A673 (cell line): ENCODE results near the gene DIS3L2. TPM values are rescaled to one million over a fixed set of nuclear protein-coding genes. Genes with fewer than 3 reads are reported as not detected.

ENCODE experiments used
- BruUV-seq: library from RNA; stranded (reverse); fragments of 400-500 nt; replicated peaks from 2 replicates; lab custom pipeline; 2021; lab: Mats Ljungman, UMichigan
- CTCF ChIA-PET: fragments of 300-600 bp; sonication (Branson Sonifier 250); formaldehyde crosslinking; loops from one replicate; lab custom pipeline; 2022; ENCODE audit warnings: antibody characterized with exemption; lab: Charles Lee
- POLR2A ChIA-PET: fragments of 300-600 bp; sonication (Branson Sonifier 250); formaldehyde crosslinking; loops from one replicate; lab custom pipeline; 2022; ENCODE audit warnings: antibody characterized with exemption; ENCODE audit not compliant: low non-redundant PET; lab: Charles Lee
- DNase-seq: peaks from one replicate; pipeline ENCODE4 v3.0.0-alpha.2; 2015; ENCODE audit warnings: low spot score
- H3K27ac ChIP-seq: fragments of 200-600 bp; sonication (generic); 2 replicates; pipeline ENCODE4 v1.5.1; 2016; ENCODE audit warnings: mixed run types, low read depth, mild to moderate bottlenecking, mixed read lengths, antibody characterized with exemption, low read length; ENCODE audit not compliant: poor library complexity, severe bottlenecking
- H3K27me3 ChIP-seq: fragments of 200-600 bp; sonication (generic); replicated peaks from 2 replicates; pipeline ENCODE4 v1.6.1; 2017; ENCODE audit warnings: mixed run types, low read depth, mild to moderate bottlenecking, mixed read lengths, antibody characterized with exemption, low read length; ENCODE audit not compliant: insufficient read depth, poor library complexity
- H3K36me3 ChIP-seq: fragments of 200-600 bp; sonication (generic); 2 replicates; pipeline ENCODE4 v1.6.1; 2016; ENCODE audit warnings: mixed run types, mild to moderate bottlenecking, mixed read lengths, antibody characterized with exemption, low read length; ENCODE audit not compliant: insufficient read depth, poor library complexity, severe bottlenecking
- H3K4me1 ChIP-seq: fragments of 200-600 bp; sonication (generic); 2 replicates; pipeline ENCODE4 v1.6.1; 2017; ENCODE audit warnings: mixed run types, mild to moderate bottlenecking, mixed read lengths, antibody characterized with exemption, low read length; ENCODE audit not compliant: insufficient read depth, poor library complexity, severe bottlenecking
- H3K4me3 ChIP-seq: fragments of 200-600 bp; sonication (generic); 2 replicates; pipeline ENCODE4 v1.5.1; 2016; ENCODE audit warnings: low read depth, mixed run types, mild to moderate bottlenecking, mixed read lengths, low read length; ENCODE audit not compliant: poor library complexity, severe bottlenecking
- H3K9me3 ChIP-seq: fragments of 200-600 bp; sonication (generic); 2 replicates; pipeline ENCODE4 v1.6.1; 2016; ENCODE audit warnings: mixed run types, low read depth, mild to moderate bottlenecking, mixed read lengths, antibody characterized with exemption, low read length; ENCODE audit not compliant: poor library complexity, severe bottlenecking
- CTCF ChIP-seq: fragments of 300-800, 200-600 bp; sonication (generic); conservative IDR thresholded peaks from 2 replicates; pipeline ENCODE4 v1.5.1; 2017; ENCODE audit warnings: low read depth, mild to moderate bottlenecking, antibody characterized with exemption, low read length, moderate library complexity, mixed read lengths
- EZH2 ChIP-seq: fragments of 200-600 bp; sonication (generic); IDR thresholded peaks from 2 replicates; pipeline ENCODE4 v1.6.1; 2017; ENCODE audit warnings: borderline replicate concordance, low read depth, mild to moderate bottlenecking, mixed read lengths, antibody characterized with exemption, low read length; ENCODE audit not compliant: poor library complexity, severe bottlenecking
- intact Hi-C: fragments of 100-400 bp; cut with micrococcal nuclease; formaldehyde crosslinking; loops from one replicate; pipeline ENCODE4 v1.10.0; 2022; ENCODE audit not compliant: unreplicated experiment
- total RNA-seq: library from RNA; stranded (reverse); gene quantifications from 2 replicates; pipeline ENCODE4 v1.2.3, GENCODE V29; 2021

The DIS3L2 gene
- total RNA-seq, 1 experiment from 2014 or later: 38.7 TPM

- Histone ChIP-seq H3K9me3 (peaks cover 16% of the 10 kb centered on the region), H3K36me3 (no peaks in the 10 kb centered on the region), H3K27me3 (no peaks in the 10 kb centered on the region), H3K4me3 (no peak overlapping the region), H3K27ac (no peak overlapping the region), H3K4me1 (peaks cover 13% of the 10 kb centered on the region)
- no TSS peak for BruUV-seq
- intact Hi-C loops: no loop called here
- peak; percentile 64 for DNase-seq
- TF ChIP-seq CTCF (0 out of 2 replicates have a peak, but pooled peaks have one; percentile 16), EZH2 (no peak)
- CTCF ChIA-PET: no interaction called here
- POLR2A ChIA-PET: no interaction called here
Measured at GRCh38 chr2:232315049-232315922, 353.8 kb downstream of the DIS3L2 start.

- no peaks in the 10 kb centered on the region for H3K27me3 ChIP-seq
- H3K9me3 ChIP-seq: peaks cover 16% of the 10 kb centered on the region
- H3K4me1 ChIP-seq: peaks cover 13% of the 10 kb centered on the region
- H3K4me3 ChIP-seq: no peak overlapping the region
- intact Hi-C loops: no loop called here
- BruUV-seq: no TSS peak
- no peak overlapping the region for H3K27ac ChIP-seq
- no peak for DNase-seq
- no peak for TF ChIP-seq EZH2
- no peak for TF ChIP-seq CTCF
- CTCF ChIA-PET: no interaction called here
- H3K36me3 ChIP-seq: no peaks in the 10 kb centered on the region
- POLR2A ChIA-PET: no interaction called here
Measured at GRCh38 chr2:232315923-232316299, 354.4 kb downstream of the DIS3L2 start.

- Histone ChIP-seq H3K27me3 (no peaks in the 10 kb centered on the region), H3K4me1 (peaks cover 13% of the 10 kb centered on the region), H3K9me3 (peaks cover 16% of the 10 kb centered on the region), H3K27ac (no peak overlapping the region), H3K4me3 (no peak overlapping the region), H3K36me3 (no peaks in the 10 kb centered on the region)
- intact Hi-C loops: no loop called here
- BruUV-seq: no TSS peak
- DNase-seq: peak; percentile 19
- ChIA-PET POLR2A (no interaction called here), CTCF (no interaction called here)
- TF ChIP-seq EZH2 (no peak), CTCF (no peak)
Measured at GRCh38 chr2:232316461-232317330, 355.2 kb downstream of the DIS3L2 start.
